Measurements from ENCODE around the gene OSBPL10. TPM values are rescaled to one million over a fixed set of nuclear protein-coding genes. Genes with fewer than 3 reads are reported as not detected.

OSBPL10 gene
- total RNA-seq, 2 experiments from 2014 or later = 65.7 to 170 TPM

GRCh38 chr3:31755926-31756658 is 225.0 kb downstream of the OSBPL10 start:
- POLR2A ChIA-PET = interaction anchor here (0.5 to 1.3 kb wide), 2 partner anchors 34 to 127 kb away, joined by 3 read pairs; no protein-coding TSS in a partner anchor
- intact Hi-C loops (cut with micrococcal nuclease; ENCODE audit: unreplicated experiment) = no loop called here
- Histone ChIP-seq H2AFZ (ENCODE audit: low read length) (no peak overlapping the region), H3K27ac (ENCODE audit: low read depth, low read length, poor library complexity, severe bottlenecking) (peak overlapping the region; percentile 28), H3K79me2 (ENCODE audit: insufficient read depth, low read depth, low read length) (peaks cover 39% of the 10 kb centered on the region; the same call in 1 of the 2 replicates), H3K4me1 (ENCODE audit: insufficient read depth, low read length, poor library complexity, severe bottlenecking) (peaks cover 28% of the 10 kb centered on the region), H3K4me3 (ENCODE audit: low read depth, low read length, poor library complexity, severe bottlenecking) (no peak overlapping the region), H3K9me3 (ENCODE audit: low read length) (no peaks in the 10 kb centered on the region), H3K36me3 (ENCODE audit: insufficient read depth, low read length) (peaks cover 77% of the 10 kb centered on the region), H3K9me2 (ENCODE audit: insufficient read depth, low read length) (no peaks in the 10 kb centered on the region), H4K20me1 (ENCODE audit: insufficient read depth, low read length) (no peaks in the 10 kb centered on the region), H3K4me2 (ENCODE audit: low read length) (0 out of 2 replicates have a peak overlapping the region, but pooled peaks have one; percentile 2)
- DNase-seq (ENCODE audit: low spot score) = peak; percentile 18
- BruUV-seq (replicated peaks) = no TSS peak
- CTCF ChIA-PET (ENCODE audit: unreplicated experiment) = no interaction called here
- TF ChIP-seq CTCF (conservative IDR thresholded peaks at IDR 0.05; ENCODE audit: low read length) = no peak
- no peak for TF ChIP-seq EZH2phosphoT487 (IDR thresholded peaks at IDR 0.05; ENCODE audit: borderline replicate concordance, low read depth, low read length)

- H3K4me3 ChIP-seq (ENCODE audit: low read depth, low read length, poor library complexity, severe bottlenecking) = no peak overlapping the region
- H2AFZ ChIP-seq (ENCODE audit: low read length) = no peak overlapping the region
- H3K27ac ChIP-seq (ENCODE audit: low read depth, low read length, poor library complexity, severe bottlenecking) = no peak overlapping the region
- intact Hi-C loops (cut with micrococcal nuclease; ENCODE audit: unreplicated experiment) = no loop called here
- H3K9me2 ChIP-seq (ENCODE audit: insufficient read depth, low read length) = no peaks in the 10 kb centered on the region
- no peaks in the 10 kb centered on the region for H4K20me1 ChIP-seq (ENCODE audit: insufficient read depth, low read length)
- POLR2A ChIA-PET = interaction anchor here (0.6 to 1.0 kb wide), 2 partner anchors 22 to 192 kb away, joined by 3 read pairs; no protein-coding TSS in a partner anchor
- no peaks in the 10 kb centered on the region for H3K9me3 ChIP-seq (ENCODE audit: low read length)
- CTCF ChIA-PET (ENCODE audit: unreplicated experiment) = no interaction called here
- DNase-seq (ENCODE audit: low spot score) = no peak
- BruUV-seq (replicated peaks) = no TSS peak
- H3K36me3 ChIP-seq (ENCODE audit: insufficient read depth, low read length) = peaks cover 76% of the 10 kb centered on the region
- H3K4me1 ChIP-seq (ENCODE audit: insufficient read depth, low read length, poor library complexity, severe bottlenecking) = peaks cover 28% of the 10 kb centered on the region
- TF ChIP-seq EZH2phosphoT487 (IDR thresholded peaks at IDR 0.05; ENCODE audit: borderline replicate concordance, low read depth, low read length) (no peak), CTCF (conservative IDR thresholded peaks at IDR 0.05; ENCODE audit: low read length) (no peak)
- H3K4me2 ChIP-seq (ENCODE audit: low read length) = no peak overlapping the region
- peaks cover 38% of the 10 kb centered on the region; the same call in 1 of the 2 replicates for H3K79me2 ChIP-seq (ENCODE audit: insufficient read depth, low read depth, low read length)
Measured at GRCh38 chr3:31754575-31755278, 226.3 kb downstream of the OSBPL10 start.
